GM18526 (cell line): ENCODE measurements around the gene SERTAD2.
A peak's percentile ranks its signal among the peaks of the same experiment; 100 is the strongest.

ENCODE experiments used
- POLR2A ChIP-seq: IDR thresholded peaks from 3 replicates; pipeline ENCODE4 v1.6.1; 2011; ENCODE audit not compliant: insufficient read length; ENCODE audit errors: extremely low read depth

Gene SERTAD2

DNA sequence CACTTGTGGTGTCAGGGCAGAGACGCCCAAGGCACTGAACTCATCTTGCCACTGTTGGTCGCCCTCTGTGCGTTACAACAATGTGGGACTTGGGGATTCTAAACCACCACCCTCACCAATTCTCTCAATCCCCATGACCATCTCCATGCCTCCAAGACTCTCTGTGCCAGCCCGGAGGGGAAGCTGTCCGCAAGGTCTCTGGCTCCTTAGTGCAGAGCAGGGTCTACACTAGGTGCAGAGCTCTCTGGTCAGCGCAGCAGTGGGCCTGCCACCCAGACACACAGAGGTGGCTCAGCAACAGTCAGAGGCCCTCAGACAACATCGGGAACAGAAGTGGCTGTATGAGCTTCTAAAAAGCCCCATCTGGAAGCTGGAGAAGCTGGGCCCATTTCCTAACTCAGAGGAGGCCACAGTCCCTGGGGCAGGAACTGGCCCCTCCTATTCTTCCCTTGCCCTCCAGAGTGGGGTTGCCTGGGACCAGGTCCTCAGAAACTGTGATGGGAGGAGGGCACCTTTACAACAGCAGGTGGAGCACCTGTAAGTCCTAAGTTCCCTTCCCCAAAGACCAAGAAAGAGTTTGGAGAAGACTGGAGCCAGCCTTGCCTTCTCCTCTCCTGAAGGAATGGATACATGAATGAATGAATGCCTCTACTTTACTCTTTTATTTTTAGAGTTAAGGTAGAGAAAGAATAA is 37.7 kb downstream of the SERTAD2 start:
- no peak for TF ChIP-seq POLR2A

DNA sequence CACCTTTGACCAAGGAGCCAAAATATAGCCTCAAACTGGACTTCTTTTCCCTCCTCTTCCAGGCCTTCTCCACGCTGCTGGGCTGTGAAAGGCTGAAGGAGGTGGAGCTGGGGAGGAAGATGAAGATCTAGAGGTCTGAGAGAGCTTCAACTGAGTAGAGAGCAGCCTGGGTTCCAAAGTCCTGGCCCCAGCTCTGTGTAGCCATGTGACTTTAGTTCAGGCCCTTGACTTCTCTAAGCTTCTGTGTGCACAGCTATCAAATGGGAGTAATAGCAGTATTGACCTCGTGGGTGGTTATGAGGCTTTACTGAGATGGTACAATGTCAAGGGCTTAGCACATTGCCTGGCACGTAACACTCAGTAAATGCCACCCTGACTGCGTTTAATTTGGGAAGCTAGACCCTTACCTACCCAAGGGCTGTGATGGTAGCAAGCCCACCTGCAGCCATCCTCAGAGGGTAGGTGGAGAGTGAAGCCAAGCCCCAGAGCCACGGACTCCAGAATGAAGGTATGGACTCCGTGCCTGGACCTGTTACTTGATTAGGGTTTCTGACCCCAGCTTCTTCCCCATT is 38.4 kb downstream of the SERTAD2 start:
- TF ChIP-seq POLR2A, result no peak

DNA sequence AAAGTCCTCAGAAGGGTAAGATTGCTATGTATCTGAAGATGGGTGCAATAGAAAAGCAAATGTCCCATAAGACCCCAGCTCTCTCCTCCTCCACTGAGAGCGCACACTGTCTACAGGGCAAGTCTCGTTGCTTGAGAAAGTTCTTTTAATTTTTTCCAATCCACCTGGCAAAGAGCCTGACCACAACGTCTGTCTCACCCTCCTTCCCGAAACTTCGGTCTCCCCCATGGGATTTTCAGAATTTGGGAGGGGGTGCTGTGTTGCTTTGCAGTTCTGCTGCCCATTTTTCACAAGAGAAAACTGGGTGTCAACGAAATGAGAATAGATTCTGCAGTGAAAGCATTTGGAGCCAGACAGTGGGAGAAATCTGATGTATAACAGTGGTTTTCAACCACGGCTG is 40.4 kb downstream of the SERTAD2 start:
- no peak for TF ChIP-seq POLR2A

DNA sequence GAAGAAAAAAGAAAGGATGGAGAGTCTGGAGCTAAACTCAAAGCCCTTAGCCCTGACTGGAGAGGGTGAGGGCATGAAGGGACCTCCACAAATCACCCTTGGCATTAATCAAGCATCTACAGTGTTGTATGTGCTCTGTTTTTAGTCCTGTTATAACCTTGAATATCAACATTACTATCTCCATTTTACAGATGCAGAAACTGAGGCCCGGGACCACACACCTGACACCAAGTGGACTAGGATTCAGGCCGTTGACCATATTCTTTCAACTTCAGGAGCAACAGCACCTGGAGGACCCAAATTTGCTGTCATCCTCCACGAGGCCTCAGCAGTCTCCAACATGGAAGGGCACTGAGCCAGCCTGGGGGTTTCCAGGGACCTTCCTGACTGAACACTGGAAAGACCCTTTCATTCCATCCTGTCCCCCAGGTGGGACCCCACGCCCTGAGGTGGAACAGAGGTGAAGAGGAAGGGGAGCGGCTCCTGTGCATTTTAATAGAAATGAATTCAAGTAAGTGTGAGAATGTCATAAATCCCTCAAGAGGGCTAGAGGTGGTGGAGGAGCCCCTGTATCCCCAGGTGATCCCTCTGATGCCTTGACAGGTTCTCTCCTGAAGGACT is 41.0 kb downstream of the SERTAD2 start:
- TF ChIP-seq POLR2A, result no peak

DNA sequence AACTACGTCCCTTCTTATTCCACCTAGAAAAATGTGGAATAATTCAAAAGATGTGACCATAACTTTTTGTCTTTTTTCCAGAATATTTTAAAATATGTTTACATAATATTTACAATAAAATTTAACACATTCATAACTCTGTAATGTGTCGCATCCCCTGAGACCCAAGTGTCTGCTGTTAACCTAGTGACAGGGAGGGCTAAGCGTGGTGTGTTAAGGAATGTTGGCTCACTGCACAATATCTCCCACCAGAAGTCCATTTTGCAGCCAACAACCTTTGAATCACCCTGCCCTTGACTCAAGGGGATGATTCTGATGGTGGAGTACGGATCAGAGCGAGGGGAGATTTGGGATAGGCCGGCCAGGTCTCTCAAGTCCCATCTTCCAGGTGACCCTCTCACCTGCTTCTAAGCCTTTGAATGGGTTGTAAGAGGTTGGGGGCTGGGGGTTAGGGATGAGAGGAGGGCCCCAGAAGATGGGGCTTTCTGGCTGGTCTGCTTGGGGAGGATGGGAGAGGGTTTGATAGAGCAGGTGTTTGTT is 43.3 kb downstream of the SERTAD2 start:
- no peak for TF ChIP-seq POLR2A

DNA sequence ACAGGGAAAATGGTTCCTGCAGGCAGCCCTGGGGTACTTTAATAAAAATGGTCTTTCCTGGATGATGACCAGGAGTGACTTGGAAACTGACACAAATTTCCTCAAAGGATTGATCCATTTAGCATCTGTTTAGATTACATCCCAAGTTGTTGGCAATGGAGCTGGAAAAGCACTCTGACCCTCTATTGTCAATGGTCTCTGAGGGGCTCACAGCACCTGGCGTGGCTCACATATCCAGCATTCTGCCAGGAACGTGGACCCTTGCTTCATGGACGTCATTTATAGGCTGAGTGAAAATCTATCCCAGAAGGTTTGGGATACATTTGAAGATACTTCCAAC is 43.8 kb downstream of the SERTAD2 start:
- TF ChIP-seq POLR2A, result no peak

DNA sequence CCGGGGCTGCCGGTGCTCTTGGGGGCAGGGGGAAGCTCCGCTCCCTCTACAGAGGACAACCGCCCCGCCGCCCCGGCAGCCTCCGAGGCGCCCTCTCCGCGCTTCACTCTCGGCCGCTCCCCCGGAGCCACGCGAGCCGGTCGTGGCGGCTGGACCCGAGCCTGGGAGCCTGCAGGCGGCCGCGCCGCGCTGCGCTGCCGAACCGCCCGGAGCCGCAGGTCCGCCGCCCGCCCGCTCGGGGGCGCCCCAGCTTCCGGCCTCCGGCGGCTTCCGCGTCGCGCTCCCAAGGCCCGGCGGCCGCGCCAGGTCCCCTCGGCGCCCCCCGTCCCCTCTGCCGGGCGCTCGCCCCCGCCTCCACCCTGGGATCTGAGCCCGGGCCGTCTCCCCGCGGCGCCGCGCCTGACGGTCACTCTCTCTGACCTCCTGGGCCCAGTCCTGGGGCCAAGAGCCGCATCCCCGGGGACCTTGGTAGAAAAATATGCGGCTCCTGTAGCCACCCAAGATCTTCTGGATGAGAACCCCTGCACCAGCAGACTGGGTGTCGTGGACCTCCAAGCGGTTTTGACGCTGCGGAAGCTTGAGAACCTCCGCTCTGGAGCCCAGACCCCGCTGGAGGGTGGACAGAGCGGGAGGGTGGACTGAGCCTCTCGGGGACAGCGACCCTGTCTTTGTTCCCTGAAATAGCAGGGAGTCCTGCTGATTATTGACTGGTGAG is 44.3 kb downstream of the SERTAD2 start:
- TF ChIP-seq POLR2A, result peak; percentile 33

DNA sequence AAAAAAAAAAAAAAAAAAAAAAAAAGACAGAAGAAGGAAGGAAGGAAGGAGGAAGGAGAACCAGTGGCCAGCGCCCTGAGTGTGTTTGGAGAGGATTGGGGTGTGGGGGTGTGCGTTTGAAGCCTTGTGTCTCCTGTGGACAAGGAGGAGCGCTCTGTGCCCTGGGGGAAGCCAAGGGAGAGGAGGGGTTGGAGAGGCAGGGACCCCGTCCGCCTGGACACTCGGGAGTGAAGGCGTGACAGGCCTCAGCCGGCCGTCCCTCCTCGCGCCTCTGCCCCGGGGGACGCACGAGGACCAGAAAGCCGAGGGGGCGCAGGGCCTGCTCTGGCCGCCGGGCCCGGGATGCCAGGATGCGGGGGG is 44.9 kb downstream of the SERTAD2 start:
- no peak for TF ChIP-seq POLR2A

DNA sequence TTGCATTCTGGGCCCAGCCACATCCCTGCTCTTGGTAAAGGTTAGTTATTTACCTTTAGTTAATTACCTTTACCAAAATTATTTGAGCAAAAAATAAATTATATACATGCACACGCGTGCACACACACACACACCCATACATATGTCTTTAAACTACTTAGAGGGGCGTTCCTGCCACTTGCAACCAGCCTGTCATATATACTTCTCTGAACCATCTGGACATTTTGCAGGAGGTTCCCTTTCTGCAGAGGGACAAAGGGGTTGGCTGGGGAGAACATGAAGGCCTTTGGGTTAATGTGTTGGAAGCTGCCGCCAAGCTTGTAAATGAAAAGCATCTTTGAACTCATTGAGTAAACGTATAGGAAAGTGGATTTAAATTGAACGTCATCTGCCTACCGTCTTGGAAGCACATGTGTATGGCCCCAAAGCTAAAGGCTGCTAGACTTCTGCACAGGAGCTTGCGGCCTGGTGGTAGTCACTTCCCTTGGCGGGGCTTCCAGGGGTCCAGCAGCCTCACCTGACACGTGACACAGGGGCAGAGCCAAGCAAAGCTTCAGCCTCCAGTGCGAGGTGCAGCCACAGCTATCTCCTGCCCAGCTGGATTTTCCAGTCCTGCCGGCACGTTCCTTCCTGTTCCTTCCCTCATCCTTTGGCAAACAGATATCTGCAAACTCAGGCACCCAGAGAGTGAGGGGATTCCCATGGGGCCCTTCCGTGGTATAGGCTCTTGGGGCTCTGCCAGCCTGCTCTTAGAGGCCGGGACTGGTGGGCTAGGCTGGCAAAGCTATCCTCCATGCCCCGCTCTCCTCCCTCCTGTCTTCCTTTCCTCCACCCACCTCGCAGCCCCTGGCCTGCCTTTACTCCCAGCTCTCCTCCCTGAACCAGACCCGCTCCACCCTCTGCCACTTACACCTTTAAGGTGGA is 46.1 kb downstream of the SERTAD2 start:
- TF ChIP-seq POLR2A, result no peak

DNA sequence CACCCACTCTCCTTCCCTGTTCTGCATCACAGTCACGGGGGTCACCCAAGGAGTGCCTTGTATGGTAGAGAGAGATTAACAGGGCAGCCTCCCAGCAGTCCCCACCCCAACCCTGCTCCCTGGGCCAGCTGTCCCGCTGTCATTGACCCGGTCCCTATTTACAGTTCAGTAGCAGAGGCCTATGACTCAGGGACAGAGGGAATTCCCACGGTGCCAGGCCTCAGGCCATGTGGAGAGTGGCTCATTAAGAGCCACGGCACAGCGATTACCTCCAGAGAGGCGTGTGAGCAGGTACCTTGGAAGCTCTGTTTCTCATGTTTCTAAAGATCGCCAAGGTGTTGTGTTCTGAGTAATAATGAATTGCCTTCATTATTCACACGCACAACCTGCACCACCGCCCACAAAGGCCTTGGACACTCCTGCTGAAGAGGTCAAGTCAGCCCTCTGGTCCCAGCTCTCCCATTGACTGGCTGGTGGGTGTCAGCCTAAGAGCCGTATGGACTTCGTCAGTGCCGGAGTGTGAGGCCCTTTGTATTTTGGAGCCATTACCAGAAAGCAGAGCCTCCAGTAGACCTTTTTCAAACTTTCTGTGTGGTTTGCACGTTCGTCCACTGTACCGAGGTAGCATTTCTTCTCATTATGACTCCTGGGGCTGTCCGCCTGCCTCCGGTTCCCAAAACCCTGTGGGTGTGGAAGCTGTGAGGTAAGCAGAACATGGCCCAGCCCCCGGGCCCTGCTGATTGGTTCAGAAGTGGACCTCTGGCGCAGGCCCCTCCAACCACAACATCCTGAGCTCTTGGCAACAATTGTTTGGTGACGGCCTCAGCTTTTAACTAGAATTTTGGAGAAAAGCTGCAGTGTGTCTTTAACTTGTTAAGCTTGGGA is 47.0 kb downstream of the SERTAD2 start:
- peak; percentile 47 for TF ChIP-seq POLR2A

DNA sequence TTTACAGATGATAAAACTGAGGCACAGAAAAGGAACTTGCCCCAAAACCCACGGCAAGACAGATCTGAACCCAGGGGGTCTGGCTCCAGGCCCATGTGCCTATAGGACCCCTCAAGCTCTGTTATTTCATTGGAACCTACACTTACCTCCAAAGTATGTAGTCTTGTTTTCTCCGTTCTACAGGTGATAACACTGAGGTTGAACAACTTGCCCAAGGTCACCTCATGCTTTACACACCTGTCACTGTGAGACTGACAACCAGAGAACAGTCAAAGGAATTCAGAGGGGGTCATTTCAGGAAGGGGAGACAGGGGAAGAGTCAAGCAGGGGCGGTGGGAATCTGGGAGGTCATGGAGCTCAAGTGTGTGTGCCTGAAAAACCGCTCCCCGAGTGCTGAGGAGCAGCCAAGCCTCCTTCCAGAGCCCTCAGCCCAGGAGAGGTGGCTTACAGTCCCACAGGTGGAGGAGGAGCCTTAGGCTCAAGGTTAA is 47.7 kb downstream of the SERTAD2 start:
- no peak for TF ChIP-seq POLR2A

DNA sequence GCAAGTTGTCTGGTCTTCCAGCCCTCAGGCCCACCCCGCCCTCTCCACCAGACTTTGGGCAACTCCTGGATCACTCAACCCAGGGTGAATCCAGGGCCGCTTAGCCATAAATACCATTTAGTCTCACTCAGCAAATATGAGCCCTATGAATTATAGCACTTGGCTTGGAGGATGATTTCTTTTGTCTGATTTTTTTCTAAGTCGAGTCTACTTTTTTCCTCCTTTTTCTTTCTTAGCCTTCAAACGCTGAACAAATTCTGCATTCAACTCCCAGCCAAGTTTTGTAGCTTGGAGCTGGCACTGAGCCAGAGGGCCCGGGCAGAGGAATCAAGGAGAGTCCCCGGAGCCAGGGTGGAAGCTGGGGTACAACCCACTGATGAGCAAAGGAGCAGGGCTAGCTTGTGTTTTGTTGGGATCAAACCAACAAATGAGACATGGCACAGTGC is 48.7 kb downstream of the SERTAD2 start:
- no peak for TF ChIP-seq POLR2A

DNA sequence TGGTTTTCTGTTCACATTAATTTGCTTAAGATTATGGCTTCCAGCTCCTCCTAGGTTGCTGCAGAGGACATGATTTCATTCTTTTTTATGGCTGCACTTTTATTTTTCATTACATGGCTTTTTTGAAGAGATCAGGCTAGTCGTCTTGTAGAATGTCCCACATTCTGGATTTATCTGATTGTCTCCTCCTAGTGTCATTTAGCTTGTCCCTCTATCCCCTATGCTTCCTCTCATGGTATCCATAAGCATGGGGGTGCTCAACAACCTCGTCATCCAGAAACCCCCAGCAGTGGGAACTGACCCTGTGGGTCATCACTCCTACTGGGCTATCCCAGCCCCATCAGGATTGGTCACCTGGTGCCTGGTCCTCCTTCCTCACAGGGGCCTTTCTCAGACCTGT is 49.6 kb downstream of the SERTAD2 start:
- no peak for TF ChIP-seq POLR2A

DNA sequence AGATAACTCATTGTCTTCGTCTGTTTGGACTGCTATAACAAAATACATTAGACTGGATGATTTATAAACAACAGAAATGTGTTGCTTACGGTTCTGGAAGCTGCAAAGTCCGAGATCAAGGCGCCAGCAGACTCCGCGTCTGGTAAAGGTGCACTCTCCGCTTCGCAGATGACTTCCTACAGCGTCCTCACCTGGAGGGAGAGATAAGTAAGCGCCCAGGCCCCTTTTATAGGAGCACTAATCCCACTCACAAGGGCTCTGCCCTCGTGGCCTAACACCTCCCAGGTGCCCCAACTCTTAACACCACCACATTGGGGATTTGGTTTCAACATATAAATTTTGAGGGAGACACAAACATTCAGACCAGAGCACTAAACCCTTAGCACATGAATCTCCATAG is 51.3 kb downstream of the SERTAD2 start:
- no peak for TF ChIP-seq POLR2A

DNA sequence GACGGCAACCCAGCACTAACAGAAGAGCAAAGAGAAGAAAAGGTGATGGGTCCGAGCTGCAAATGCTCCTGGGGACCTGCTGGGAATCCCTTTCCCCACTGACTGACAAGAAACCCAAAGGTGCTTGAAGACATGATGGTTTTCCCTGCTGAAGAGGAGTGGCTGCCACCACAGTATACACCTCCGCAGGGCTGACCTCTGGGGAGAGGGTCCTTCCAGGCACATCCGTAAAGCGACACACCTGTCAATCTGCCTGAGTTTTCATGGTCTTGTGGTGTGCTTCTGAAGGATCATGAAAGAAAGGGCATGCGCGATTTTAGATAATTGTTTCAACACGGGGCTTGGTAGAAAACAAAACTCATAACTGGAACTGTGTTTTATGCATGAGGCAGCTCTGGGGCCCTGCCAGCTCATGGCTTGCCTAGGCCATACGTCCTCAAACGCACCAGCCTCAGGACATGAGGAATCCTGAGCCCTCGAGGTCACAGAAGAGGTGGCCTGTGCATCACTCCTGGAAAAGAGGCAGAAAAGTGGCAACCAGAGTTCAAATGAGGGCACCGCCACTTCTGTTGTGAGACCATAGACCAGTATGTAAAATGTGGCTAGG is 51.8 kb downstream of the SERTAD2 start:
- TF ChIP-seq POLR2A, result no peak
